HG02943 (cell line): ENCODE results near the gene CLDN15.

Experiments
- ATAC-seq: cut with Tn5 transposase; IDR thresholded peaks from one replicate; pipeline ENCODE4 v1.9.1; 2021; ENCODE audit warnings: mild to moderate bottlenecking, low read depth, moderate library complexity; ENCODE audit not compliant: unreplicated experiment

The CLDN15 gene

GRCh38 chr7:101244375-101245146 lies 7.0 kb upstream of the CLDN15 start, which contains the start of gene FIS1:
Gene FIS1, minus strand, starts transcription at chr7:101245081. Its CDS starts 77 bp downstream, at chr7:101245004.
- ATAC-seq = peak; percentile 94

DNA sequence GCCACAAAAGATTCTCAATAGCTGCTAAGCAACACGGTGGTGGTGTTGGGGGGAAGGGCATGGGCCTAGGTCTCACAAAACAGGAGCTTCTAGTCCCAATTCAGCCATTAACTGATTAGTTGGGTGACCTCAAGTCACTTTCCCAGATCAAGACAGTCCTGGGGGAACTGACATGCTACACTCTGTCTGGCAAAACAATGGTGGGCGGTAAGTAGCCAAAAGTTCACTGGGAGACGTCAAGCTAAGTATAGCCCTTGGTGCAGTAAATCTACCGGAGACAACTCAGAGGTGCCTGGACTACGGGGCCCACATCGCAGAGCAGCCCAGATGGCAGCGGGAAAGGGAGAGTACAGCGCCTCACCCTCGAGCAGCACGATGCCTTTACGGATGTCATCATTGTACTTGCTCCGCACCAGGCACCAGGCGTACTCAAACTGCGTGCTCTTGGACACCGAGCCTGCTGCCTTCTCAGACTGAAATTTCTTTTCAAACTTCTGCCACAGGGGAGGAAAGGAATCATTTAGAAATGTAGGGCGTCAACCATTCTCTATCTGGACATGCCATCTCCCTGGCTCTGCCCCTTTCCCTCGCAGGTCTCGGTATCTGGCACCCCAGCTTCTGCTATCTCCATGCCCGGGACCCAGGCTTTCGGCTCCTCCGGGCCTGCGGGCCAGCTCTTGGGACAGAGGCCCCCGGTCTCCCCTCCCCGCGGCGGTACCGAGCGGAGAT lies 6.2 kb upstream of the CLDN15 start:
- no peak for ATAC-seq

- ATAC-seq = no peak
These were observed 4.1 kb upstream of the CLDN15 start for GRCh38 chr7:101241443-101242349.

- no peak for ATAC-seq
These were observed 3.4 kb upstream of the CLDN15 start for GRCh38 chr7:101241015-101241363.

- ATAC-seq = no peak
These were observed 2.8 kb upstream of the CLDN15 start for GRCh38 chr7:101240226-101241014.

GRCh38 chr7:101239951-101240220 lies 2.3 kb upstream of the CLDN15 start:
- no peak for ATAC-seq

GRCh38 chr7:101239191-101239950 lies 1.8 kb upstream of the CLDN15 start:
- no peak for ATAC-seq

GRCh38 chr7:101238226-101239182 lies 902 bp upstream of the CLDN15 start:
- no peak for ATAC-seq

- ATAC-seq = no peak
These were observed 1.2 kb downstream of the CLDN15 start for GRCh38 chr7:101236292-101236835.

GRCh38 chr7:101235522-101235921 lies 2.1 kb downstream of the CLDN15 start:
- no peak for ATAC-seq

DNA sequence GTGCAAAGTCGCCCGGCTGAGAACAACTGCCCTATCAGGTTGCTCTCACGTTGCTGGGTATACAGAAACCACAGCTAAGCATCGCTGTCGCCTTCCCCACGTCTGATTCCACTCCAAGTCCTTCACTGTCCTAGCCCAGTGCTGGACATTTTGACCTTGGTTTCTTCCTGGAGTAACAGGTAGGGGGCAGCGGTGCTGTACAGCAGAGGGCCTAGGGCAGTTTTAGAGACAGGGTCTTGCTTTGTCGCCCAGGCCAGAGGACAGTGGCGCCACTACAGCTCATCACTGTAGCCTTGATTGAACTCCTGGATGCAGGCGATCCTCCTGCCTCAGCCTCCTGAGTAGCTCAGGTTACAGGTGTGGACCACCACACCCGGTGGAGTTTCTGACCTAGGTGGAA lies 2.6 kb downstream of the CLDN15 start:
- ATAC-seq = no peak

GRCh38 chr7:101234636-101235035 lies 3.0 kb downstream of the CLDN15 start:
- ATAC-seq = no peak

DNA sequence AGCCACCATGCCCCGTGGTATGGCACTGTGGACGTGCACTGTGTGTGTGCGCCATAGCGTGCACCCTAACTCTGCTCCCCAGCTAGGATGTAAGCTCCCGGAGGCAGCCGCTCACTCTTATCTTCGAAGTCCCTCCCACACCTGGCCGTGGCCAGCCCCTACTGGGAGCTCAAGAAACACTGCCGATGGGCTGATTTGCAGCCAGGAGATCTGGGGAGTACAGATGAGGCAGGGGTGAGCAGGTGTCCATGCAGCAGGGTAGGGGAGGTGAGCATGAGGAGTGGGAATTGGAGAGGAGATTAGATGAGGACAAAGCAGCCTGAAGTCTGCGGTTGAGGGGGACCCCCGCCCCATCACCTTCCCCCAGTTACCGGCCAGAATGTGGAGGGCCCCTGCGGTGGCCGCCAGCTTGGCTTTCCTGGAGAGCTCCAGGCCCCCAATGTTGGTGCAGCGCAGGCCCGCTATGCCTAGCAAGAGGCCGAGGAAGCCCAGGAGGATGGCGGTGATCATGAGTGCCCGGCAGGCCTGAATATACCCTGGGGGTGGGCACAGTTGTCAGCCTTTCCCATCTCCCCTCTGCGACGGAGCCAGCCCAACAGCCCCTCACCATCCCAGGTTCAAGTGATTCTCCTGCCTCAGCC lies 3.6 kb downstream of the CLDN15 start:
- no peak for ATAC-seq

GRCh38 chr7:101232141-101232850 lies 5.3 kb downstream of the CLDN15 start:
- no peak for ATAC-seq

DNA sequence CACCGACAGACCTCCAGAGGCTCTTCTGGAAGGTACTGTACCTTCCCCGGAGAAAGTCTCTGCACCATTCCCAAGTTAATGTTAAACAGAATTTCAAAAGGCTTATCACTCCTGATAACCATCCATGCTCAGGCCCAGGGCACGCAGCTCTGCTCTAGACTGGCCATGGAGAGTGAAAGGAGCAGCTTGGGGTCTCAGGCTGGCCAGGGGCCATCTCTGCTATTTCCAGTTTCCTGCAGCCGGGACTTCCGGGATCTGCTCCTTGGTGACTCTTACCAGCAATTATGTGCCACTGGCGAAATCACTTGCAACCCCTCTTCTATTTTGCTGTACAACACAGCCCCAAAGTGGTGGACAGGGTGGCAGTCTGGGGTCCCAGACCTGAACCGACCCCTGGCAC lies 6.0 kb downstream of the CLDN15 start:
- ATAC-seq = no peak

- ATAC-seq = no peak
These were observed 10.9 kb downstream of the CLDN15 start for GRCh38 chr7:101226721-101227120.

- no peak for ATAC-seq
These were observed 12.0 kb downstream of the CLDN15 start for GRCh38 chr7:101225650-101226049.
